Stimulated activated CD8-positive, alpha-beta memory T cell treated with anti-CD3 and anti-CD28 coated beads, Interleukin-15, amount 100 ng/mL, for 24 hours (primary cell): Measurements from ENCODE around the gene PCID2.

Experiments
- DNase-seq: peaks from one replicate; pipeline ENCODE4 v3.0.0-alpha.2; 2020; ENCODE audit warnings: low read depth

Gene PCID2

DNA sequence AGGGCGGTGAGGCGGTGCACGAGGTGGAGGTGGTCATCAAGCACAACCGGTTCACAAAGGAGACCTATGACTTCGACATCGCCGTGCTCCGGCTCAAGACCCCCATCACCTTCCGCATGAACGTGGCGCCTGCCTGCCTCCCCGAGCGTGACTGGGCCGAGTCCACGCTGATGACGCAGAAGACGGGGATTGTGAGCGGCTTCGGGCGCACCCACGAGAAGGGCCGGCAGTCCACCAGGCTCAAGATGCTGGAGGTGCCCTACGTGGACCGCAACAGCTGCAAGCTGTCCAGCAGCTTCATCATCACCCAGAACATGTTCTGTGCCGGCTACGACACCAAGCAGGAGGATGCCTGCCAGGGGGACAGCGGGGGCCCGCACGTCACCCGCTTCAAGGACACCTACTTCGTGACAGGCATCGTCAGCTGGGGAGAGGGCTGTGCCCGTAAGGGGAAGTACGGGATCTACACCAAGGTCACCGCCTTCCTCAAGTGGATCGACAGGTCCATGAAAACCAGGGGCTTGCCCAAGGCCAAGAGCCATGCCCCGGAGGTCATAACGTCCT lies 59.4 kb downstream of the PCID2 start:
- DNase-seq: no peak

DNA sequence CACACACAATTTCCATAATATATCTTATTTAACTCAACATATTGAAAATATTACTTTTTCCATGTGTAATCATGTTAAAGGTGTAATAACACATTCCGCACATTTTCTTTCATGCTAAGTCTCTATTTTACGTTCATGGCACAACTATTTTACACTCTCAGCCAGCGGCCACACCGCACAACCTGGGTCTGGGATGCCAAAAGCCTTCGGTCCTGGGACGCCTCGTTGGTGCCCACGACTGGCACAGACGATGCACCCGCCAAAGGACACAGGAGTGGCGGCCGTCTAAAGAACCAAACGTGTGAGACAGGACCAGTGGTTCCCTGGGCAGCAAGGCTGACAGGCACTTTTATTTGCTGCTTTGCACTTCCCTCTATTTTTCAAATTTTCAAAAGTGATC lies 60.1 kb downstream of the PCID2 start:
- DNase-seq: no peak

DNA sequence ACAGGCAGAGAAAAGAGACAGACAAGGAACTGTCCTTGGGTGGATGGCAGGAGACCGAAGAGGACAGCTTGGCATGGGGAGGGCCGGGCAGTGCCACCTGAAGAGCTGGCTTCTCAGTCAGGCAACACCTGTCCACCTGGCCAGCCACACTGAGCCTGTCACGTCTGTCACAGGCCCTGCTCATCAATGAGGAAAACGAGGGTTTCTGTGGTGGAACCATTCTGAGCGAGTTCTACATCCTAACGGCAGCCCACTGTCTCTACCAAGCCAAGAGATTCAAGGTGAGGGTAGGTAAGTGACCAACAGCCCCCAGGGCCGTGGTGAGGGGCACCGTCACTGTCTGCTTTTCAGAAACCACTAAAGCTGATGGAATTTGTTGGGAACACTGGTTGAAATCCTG lies 61.3 kb downstream of the PCID2 start:
- DNase-seq: no peak

DNA sequence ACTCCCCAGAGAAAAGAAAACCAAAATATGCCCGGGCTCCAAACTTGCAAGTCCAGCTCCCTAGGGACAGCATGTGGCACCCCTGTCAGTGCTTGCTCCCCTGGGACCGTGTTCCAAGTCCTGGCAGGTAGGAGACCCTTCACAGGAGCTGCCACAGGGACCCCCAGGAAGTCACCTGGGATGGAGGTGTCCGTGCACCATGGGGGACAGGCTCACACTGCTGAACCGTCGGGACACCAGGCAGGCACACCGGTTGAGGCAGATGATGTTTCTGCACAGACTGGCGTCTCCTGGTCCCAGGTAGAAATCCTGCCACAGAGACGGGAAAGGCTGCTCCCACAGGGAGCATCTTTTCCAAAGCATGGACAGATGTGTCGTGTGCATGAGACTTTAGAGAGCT lies 61.7 kb downstream of the PCID2 start:
- DNase-seq: no peak

DNA sequence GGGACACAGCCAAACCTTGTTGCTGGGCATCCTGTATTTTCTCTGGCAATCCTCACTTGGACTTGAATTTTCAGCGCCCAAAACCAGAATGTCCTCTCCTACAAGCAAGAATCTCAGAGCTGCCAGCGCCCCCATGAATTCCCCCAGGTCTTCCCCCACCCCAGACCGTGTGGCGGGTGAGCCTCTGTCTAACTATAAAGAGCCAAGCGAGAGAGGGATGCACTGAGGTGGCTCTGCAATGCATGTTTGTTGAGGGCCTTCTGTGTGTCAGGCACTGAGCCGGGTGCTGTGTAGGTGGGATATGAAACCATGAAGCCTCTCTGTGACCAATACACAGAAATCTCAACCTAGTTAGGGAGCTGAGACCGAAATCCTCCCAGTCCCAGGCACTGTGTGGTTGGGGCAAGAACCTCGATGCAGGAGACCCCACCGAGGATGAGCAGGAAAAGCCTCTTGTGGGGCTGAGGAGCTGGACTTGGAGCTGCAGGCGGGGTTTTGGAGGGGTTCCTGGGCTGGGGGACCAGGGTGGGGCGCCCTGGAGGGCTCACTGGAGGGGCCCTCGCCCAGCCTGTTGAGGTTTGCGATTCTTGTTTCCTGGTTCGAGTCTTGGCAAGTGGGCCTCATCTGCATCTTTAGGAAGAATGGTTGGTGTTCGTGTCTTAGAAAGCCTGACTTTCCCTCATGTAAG lies 62.4 kb downstream of the PCID2 start:
- no peak for DNase-seq

DNA sequence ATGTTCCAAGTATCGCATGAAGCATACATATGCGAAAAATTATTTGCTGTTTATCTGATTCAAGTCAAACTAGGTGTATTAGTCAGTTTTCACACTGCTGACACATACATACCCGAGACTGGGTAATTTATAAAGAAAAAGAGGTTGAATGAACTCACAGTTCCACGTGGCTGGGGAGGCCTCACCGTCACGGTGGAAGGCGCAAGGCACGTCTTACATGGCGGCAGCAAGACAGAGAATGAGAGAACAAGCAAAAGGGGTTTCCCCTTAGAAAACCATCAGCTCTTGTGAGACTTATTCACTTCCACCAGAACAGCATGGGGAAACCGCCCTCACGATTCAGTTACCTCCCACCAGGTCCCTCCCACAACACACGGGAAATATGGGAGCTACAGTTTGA lies 63.0 kb downstream of the PCID2 start:
- DNase-seq: no peak

DNA sequence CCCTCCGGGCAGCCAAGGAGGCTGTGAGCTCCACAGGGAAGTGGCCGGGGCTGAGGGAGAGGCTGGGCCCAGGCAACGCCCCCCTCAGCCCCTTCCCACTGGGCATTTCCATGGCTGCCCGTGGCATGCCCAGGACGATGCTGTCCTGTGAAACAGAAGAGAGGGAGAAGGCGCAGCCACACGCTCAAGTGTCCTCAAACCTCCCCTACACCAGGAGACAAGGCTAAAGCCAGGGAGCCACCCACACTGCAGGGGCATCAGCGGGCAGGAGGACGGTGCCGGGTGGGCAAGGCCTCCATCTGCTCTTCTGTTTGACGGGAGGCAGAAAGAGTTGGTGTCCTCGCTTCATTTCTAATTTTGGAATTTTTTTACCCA lies 64.2 kb downstream of the PCID2 start:
- DNase-seq: no peak

DNA sequence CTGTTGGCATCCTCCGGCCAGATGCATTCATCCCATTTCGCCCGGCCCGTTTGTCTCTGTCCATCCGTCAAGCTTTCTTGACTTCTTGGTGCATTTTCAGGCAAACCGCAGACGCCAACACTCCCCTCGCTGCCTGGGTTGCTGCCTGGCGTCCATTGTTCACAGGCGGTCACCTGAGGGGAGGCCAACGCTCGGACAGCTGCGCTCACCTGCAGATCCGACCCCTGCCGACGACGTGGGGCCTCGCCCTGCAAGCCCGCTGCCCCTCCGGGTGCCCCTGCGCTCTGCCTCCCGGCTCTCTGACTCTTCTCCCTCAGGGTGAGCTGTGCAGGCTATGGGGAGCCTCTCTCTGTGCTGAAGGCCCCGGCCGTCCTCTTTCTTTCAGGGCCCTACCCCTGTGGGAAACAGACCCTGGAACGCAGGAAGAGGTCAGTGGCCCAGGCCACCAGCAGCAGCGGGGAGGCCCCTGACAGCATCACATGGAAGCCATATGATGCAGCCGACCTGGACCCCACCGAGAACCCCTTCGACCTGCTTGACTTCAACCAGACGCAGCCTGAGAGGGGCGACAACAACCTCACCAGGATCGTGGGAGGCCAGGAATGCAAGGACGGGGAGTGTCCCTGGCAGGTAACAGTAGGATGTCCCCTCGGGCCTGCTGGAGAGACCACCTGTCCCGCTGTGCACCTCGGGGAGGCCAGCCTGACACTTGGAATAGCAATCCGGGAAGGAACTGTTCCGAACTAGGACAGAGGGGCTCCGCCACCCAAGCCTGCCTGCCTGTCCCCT lies 64.8 kb downstream of the PCID2 start:
- no peak for DNase-seq

DNA sequence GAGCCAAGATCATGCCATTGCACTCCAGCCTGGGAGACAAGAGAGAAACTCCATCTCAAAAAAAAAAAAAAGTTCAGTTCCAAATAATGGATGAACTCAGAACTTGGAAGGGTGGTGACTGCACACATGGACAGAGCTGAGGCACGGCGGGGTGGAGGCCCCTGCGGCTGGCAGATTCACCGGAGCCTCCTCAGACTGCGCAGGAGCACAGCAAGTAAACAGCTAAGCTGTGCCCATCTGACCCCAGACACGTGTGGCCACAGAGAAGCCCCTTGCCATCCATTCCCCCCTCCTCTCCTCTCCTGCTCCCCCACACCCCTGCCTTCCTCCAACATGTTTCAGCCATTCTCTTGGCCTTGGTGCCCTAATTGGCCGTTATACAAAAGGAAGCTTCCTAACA lies 65.6 kb downstream of the PCID2 start:
- DNase-seq: no peak

DNA sequence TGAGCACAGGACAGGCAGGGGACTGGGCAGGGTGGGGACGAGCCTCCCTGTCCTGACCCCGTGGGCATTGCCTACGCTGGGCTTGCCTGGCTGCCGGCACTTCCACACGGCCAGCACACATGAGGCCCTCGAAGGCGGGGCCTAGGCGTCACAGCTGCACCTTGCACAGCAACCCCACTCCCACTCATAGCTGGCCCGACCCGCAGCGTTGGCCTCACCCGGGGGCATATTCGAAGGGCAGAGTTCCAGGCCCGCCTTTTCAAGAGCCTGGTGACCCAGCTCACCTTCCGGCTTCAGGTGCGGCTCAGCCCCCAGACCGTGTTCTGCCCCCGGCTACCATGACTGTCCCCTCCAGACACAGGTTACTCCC lies 66.9 kb downstream of the PCID2 start:
- DNase-seq: no peak

DNA sequence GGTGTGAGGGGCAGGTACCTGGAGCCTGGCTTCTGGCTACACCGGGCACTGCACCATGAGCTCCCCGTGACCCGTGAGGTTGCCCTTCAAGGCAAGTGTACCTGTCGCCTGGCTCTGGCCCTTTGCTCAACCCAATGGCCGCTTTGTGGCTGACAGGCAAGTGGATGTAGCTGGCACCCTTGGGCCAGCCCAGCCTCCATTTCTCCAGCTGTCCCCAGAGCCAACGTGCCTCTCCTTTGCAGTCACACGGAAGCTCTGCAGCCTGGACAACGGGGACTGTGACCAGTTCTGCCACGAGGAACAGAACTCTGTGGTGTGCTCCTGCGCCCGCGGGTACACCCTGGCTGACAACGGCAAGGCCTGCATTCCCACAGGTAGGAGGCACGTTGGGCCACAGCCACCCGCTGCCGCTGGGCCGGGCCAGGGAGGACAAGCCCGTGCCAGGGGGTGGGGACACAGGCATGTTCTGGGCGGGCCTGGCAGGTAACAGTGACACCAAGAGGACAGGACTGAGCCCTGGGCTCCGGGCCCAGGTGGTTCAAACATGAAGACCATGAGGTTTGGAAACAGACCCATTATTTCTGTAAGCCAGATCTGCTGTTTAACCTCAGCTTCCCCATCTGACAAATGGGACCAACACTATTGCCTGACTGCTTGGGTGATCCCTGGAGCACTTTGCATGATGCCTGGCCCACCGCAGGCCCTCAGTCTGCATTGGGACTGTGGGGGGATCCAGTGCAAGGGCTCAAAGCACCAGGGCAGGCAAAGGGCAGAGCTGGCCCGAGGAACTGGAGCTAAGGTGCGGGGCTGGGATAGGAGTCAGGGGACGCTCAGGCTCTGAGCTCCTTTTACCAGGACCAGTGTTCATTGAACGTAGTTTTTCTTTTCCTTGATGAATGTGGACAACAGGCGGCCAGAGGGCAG lies 67.5 kb downstream of the PCID2 start:
- no peak for DNase-seq

DNA sequence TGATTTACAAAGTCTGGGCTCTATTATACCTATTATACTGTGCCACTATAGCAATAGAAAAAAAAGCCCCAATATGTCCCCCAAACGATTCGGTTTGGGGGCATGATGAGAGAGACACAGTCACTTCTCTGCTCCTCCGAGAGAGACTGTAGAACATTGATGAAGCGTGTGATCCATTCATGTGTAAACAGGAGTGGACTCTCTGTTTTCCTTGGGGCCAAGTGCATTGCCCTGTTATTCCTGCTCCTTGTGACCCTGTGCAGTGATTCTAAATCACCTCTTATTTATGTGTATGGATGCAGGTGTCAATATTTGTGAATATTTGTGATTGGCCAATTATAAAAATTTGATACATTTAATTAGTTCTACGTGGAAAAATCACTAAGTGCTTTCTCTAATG lies 68.9 kb downstream of the PCID2 start:
- DNase-seq: no peak

DNA sequence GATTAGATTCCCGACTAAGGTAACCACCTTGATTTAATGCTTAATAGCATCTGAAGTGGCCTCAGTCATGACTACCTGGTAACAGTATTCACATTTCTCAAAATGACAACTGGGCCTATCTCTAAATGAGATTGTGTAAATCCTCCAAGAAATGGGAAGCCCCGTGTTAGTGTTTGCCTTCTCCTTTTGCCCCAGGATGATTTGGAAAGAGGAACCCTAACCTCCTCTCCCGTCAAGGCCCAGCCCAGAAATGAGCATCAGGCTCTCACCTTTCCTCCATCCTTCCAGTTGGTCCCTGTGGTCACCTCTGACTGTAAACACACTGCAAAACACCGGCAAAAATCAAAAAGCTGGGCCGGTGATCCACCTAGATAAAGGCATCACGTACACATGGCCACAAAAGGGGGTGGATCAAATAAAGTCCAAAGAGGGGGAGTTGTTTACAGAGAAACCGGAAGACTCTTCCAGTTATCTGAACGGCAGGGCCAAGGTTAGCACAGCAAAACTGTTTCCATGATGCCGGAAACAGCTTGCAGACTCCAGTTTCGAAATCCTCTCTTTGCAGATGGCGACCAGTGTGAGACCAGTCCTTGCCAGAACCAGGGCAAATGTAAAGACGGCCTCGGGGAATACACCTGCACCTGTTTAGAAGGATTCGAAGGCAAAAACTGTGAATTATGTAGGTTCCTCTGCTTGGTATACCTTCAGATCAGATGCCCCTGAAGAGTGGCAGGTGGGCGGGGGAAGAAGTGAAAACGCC lies 69.5 kb downstream of the PCID2 start:
- no peak for DNase-seq

DNA sequence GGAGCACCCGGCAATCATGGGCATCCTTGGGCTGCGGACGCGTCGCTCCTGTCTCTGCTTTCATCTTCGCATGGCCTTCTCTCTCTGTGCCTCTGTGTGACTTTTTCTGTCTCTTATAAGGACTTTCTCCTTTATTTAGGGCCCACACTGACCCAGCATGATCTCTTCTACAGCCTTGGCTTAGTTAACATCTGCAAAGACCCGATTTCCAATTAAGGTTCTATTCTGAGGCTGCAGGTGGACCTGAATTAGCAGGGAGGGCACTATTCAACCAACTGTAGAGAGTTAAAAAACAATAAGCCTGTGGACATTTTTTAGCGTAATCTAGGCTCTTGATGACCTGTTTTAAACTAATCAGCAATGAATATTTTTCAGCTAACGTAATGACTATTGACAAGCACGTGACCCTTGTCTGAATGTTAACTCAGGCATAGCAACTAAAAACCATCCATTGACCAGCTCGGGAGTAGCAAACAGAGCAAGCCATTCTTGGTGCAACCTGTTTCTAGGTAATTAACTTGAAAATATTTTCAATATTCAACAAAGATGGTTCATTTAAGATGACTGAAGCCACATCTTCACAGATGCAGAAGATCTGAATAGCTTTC lies 70.7 kb downstream of the PCID2 start:
- no peak for DNase-seq

DNA sequence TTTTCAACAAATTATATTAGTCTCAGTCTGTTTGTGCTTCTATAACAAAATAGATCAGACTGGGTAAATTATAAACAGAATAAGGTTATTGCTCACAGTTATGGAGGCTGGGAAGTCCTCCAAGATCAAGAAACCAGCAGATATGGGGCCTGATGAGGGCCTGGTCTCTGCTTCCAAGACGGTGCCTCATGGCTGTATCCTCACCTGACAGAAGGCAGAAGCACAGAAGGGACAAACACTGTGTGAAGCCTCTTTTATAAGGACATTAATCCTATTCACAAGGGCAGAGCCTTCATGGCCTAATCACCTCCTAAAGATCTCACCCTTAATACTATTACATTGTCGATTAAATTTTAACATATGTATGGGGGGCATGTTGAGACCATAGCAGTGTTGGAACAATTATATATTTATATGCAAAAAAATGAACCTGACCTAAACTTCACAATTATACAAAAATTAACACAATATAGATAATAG lies 73.1 kb downstream of the PCID2 start:
- DNase-seq: no peak

DNA sequence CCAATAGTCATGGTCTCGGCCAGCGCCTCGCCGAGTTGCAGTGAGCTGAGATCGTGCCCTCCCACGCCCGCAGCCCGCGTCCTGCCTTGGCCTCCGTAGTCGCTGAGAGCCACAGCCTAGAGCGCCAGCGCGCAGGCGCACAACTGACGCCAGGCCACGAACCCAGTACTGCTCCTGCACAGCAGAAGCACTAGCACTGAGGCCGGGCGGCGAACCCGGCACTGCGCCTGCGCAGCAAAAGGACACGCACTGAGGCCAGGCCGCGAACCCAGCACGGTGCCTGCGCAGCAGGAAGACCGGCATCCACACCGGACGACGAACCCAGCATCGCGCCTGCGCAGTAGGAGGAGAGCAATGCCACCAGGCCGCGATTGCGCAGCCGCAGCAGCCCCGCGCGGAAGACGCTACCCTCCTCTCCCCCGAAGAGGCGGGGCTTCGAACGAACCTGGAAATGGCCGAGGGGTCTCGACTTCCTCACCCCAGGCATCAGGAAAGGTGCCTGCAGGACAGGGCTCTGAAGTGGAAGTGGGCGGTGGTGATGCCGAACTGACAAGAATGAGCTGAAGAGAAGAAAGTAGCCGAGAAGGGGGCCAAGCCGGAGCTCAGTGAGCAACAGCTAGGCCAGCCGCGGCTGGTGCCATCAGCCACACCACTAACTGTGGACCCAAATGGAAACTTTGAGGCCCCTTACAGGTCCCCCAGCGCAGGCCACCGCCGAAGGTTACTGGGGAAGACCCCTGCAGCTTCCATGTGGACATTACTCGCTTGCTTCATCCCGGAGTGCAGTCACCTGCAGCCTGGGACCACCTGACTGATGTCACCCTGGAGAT lies 78.3 kb downstream of the PCID2 start:
- DNase-seq: no peak

DNA sequence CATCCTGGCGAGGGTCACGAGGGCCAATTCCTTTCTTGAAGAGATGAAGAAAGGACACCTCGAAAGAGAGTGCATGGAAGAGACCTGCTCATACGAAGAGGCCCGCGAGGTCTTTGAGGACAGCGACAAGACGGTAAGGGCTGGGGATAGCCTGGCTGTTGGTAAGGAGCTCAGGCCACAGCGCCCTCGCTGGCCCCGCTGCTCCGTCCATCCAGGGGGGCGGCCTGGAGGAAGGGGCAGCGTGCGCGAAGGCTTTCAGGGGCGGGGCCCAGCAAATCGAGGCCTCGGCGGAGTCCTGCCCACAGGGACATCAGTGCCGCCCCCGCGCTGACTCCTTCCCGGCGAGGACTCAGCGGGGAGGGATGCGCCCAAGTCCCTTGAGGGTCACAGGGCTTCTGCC lies 79.0 kb downstream of the PCID2 start:
- no peak for DNase-seq
